Measurements from ENCODE around the gene IRX4.

The IRX4 gene

GRCh38 chr5:1914471-1914870, 31.7 kb upstream of the IRX4 start:
- no peak for DNase-seq

- DNase-seq = no peak
Measured at GRCh38 chr5:1913578-1913977, 30.9 kb upstream of the IRX4 start.

DNA sequence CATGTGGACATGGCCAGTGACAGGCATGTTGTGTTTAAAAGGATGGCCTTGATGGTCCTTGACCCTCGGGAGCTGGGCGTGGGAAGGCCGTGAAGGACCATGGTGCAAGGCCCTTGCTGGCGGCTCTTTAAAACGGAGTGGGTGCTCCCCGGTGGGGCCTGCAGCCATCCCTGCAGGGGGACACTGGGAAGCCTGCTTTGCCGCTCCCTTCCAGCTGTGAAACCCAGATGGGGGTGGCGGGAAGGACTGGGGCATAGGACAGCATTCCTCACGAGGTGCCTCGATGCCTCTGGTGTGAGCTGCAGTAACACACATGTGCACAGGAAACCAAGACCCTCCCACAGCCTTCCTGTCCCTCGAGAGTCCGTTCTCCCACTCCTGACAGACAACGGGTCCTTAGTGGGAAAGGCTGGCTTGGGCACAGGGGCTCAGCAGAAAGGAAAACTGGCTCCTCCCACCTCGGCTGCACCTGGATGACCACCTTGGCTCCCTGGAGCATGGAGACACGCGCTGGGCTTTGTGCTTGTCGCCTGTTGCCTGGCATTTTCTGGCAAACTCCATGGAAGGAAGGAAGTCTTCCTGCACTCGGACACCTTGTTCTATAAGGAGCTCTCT, 30.3 kb upstream of the IRX4 start:
- DNase-seq = no peak

DNA sequence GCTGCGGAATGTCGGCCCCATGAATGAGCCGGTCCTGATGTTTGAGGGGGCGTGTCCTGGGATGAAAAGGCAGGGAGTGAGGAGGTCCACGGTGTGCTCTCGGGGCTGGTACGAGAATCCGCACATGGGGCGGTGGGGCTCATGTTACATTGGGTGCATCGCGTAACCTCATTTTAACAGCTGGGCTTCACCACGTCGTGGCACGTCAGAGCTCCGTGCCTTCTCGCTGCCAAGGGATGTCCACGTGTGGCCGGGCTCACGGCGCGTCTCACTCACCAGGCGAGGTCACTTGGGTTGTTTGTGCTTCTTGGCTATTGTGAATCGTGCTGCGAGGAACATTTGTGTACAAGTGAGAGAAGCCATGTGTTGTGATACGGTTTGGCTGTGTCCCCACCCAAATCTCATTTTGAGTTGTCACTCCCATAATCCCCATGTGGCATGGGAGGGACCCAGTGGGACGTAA, 29.1 kb upstream of the IRX4 start:
- DNase-seq = no peak

DNA sequence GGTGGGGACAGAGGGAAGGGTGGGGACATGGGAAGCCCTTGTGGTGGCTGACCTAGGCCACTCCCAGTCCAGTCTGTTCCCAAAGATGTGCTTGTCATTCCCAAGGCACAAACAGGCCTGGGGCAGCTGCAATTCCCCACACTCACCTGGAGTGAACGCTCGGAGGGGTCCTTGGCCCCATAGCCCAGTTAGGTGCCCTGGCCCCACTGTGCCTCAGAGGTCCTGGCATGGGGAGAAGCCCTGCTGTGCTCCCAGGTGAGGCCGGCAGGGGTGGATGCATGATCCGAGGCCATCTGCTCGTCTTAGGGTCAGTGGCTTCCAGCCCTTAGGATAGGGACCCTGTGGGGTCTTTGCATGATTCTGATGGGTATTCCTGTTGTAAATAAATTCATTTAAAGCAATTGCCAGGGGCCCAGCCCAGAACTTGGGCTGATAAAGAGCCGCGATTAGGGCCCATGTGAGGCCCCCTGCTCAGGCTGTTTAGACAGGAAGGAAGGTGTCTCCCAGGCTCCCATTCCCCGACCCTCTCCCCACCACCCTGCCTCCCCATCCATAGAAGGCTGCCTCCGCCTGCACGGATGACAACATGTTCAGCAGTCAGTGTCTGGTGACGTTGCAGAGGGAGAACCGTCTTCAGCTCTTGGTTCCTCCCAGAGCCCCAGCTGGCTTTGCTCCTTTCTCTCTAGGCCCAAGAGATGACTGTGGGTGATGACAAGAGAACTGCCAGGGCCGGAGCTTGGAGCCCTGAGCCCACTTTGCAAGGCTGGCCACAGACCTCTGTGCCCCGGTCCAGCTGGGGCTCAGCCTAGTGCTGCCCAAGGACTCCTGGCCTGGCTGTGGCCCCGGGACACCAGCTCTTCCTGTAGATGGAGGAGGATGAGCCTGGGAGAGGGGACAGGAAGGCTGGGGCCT, 28.4 kb upstream of the IRX4 start:
- no peak for DNase-seq

GRCh38 chr5:1910081-1910760, 27.5 kb upstream of the IRX4 start:
- DNase-seq = no peak

- no peak for DNase-seq
Measured at GRCh38 chr5:1909346-1909985, 26.7 kb upstream of the IRX4 start.

- no peak for DNase-seq
Measured at GRCh38 chr5:1908931-1909330, 26.2 kb upstream of the IRX4 start.

DNA sequence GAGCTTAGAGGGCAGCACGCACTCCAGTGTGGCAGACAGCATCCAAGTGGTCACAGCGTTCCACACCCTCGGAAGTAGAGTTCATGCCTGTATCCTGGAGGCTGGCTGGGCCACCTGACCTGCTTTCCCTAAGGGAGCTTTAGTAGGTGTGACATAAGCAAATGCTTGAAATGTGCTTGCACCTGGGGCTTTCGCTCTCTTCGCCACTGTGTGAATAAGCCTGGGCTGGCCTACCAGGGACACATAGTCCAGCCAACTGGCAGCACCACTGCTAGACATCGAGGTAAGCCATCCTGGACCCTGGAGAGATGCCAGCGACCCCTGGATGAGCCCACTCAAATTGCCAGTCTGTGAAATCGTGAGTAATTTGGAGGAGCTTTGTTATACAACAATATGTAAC, 24.9 kb upstream of the IRX4 start:
- no peak for DNase-seq

DNA sequence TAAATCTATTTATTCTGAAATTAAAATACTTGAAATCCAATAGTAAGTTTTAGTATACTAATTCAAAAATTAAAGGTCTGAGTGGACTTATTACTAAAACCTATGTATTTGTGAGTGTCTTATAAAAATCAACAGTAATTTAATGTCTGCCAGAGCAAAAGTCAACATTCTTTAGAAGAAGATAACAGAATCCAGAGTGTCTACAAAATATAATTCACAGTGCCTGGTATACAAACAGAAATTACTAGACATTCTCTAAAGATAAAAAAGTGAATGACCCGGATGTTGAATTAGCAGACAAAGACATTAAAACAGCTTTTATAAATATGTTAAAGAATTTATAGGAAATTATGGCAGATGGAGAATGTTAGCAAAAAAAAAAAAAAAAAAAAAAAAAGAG, 22.4 kb upstream of the IRX4 start:
- no peak for DNase-seq

DNA sequence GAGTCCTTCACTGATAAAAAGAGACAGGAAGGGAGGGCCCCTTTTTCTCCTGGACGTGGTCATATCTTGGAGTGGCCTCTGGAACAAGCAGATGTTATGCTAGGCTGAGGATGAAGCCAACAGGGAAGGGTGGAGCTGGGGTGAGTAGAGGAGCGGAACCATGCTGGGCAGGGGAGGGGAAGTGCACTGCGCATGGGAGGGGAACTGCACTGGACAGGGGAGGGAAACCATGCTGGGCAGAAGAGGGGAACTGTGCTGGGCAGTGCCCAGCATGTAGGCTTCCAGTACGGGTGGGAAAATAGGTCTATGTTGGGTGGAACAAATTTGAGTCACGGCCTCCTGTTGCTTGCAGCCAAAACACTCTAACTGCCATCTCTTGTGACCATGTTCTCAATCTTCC, 19.3 kb upstream of the IRX4 start:
- DNase-seq = no peak

- DNase-seq = no peak
Measured at GRCh38 chr5:1901061-1901460, 18.3 kb upstream of the IRX4 start.

DNA sequence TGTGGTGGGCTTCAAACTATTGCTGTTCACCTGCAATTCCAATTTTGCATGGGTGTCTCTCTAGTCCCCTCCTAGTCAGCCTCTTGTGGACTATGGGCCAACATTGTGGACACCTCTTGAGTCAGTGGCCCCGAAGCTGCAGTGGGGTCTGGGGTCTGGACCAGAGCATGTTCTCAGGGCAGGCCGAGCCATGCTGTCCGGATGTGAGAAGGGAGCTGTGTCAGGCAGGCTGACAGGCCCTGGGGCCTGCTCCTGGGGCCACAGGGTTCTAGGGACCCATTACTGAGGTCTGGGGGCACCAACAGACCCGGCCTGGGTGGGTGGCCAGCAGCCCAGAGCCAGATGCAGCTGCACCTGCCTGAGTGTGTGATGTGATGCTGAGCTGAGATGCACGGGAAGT, 16.5 kb upstream of the IRX4 start:
- DNase-seq = no peak

DNA sequence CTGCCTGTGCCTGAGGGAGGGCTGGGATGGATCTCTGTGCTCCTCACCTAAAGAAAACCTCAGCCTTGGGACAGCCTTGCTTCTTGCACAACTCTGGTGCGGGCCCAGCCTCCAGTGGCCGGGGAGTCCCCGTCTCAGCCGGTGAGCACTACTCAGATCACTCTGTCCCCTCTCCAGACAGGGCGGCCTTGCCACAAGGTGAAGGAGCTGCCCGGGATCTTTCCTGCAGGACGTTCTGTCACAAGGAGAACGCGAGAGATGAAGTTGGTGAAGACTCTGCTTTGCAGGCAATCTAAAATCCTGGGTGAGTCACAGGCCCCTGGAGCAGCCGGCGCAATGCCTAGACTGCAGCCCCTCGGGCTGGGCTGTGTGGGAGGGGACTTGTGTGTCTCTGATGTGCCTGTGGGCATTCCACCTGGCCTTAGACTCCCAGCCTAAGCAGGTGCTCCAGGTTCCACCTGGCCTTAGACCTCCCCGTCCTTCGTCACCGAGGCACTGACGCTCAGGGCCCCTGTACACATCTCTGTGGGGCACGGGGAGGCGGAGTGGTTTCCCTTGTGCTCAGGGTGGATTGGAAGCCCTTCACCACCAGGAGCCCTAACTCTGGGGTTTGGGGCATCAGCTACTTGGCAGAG, 15.2 kb upstream of the IRX4 start:
- no peak for DNase-seq

GRCh38 chr5:1897386-1897785, 14.7 kb upstream of the IRX4 start:
- no peak for DNase-seq

GRCh38 chr5:1896602-1897376, 14.1 kb upstream of the IRX4 start:
- DNase-seq = no peak

DNA sequence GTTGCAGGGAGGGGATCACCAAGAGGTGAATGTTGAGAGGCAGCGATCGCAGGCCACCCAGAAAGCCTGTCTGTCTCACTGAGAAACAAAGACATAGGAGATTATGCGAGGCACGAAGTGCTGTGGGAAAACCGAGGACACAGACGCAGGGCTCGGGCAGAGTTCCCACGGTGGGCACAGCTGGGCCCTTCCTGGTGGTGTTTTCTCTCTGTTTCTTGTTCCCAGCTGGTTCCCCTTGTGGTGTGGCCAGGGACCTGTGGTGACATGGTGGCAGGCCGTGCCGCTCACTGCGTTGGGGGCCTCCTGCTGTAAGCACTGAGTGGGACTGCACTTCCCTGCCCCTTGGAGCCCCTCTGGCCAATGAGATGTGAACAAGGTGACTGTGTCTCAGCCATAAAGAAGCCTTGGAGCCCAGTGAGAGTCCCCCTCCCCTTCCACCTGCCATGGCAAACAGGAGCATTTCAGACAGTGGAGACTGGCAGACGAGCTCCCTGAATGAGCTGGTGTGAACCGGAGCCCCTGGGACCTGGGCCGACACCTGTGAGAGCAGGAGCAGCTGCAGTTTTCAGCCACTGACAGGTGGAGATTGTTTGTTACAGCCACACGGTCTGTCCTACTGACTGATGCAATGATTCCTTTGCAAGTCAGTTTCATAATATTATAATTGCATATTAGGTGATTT, 13.2 kb upstream of the IRX4 start:
- DNase-seq = no peak

GRCh38 chr5:1894243-1894642, 11.5 kb upstream of the IRX4 start:
- DNase-seq = no peak

GRCh38 chr5:1893754-1894153, 11.0 kb upstream of the IRX4 start:
- DNase-seq = no peak

All from amygdala (tissue), 56 donors.